ENCODE data around the gene TSPAN16. TPM values are rescaled to one million over a fixed set of nuclear protein-coding genes. Genes with fewer than 3 reads are reported as not detected.

TSPAN16 gene
- total and polyA plus RNA-seq, 7 experiments from 2014 or later: not detected

DNA sequence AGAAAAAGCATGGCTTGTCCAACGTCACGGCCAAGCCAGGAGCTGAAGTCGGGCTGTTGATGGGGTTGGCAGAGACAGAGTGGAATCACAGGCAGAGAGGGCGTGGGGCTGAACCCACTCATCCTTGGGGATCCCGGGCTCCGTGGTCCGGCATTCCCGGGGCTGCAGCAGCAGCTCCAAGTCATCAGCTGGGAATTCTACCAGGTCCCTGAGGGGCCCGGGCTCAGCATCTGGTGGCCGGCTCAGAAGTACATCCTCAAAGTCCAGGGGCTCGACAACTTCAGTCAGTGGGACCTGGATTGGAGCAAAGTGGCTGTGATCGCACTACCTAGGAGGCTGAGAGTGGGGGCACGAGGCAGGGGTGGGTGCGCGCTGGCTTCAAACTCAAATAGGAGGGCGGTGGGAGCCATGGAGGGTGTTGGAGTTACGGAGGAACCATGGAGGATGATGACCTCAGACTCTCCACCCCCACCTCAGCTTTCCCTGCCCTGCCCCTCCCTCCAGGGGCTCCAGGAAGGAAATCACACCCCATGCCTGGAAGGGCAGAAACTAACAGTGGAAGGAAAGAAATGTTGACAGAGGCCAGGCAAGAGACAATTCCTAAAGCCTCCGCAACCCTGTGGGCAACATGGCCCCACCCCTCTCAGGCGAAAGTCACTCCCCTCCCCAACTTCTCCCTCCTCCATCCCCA lies 43.1 kb upstream of the TSPAN16 start:
- POLR2A ChIA-PET: no interaction called here
- no peak for ATAC-seq
- no peak overlapping the region for H3K27ac Mint-ChIP-seq

DNA sequence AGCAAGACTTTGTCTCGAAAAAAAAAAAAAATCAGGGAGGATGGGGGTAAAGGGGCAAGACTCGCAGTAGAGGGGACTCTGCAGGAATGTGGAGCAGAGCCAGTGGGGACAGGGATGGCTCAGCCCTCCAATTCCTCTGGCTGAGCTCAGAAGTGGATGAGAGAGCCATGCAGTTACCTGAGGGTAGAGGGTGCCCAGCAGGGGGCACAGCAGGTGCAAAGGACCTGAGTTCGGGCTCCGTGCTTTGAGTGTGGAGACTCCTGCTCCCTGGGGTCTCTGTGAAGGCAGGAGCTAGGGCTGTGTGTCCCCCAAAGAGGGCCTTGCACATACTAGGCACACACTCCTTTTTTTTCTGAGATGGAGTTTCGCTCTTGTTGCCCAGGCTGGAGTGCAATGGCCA lies 41.3 kb upstream of the TSPAN16 start:
- Histone ChIP-seq H3K27me3 (ENCODE audit: control insufficient read depth in 2 of 2, insufficient read depth in 2 of 2, low read length in 2 of 2) (no peaks in the 10 kb centered on the region), H3K27ac (ENCODE audit: low read depth, low read length) (no peak overlapping the region), H3K36me3 (ENCODE audit: control insufficient read depth in 2 of 3, insufficient read depth in 3 of 3, low read length in 3 of 3) (no peaks in the 10 kb centered on the region), H3K4me1 (ENCODE audit: control insufficient read depth in 2 of 2, insufficient read depth in 2 of 2, low read length in 2 of 2) (no peaks in the 10 kb centered on the region), H3K9me3 (ENCODE audit: control insufficient read depth in 2 of 3, low read length in 3 of 3) (no peaks in the 10 kb centered on the region), H3K4me3 (ENCODE audit: low read length) (no peak overlapping the region)
- Mint-ChIP-seq H3K9me3 (no peaks in the 10 kb centered on the region), H3K27me3 (peaks cover 0 to 14% (median 0%) of the 10 kb centered on the region in 5 donors), H3K4me3 (no peak overlapping the region), H3K36me3 (no peaks in the 10 kb centered on the region), H3K4me1 (no peaks in the 10 kb centered on the region), H3K27ac (no peak overlapping the region)
- intact Hi-C loops (cut with micrococcal nuclease): no loop called here
- no peak for DNase-seq
- ChIA-PET POLR2A (no interaction called here), CTCF (no interaction called here)
- ATAC-seq: no peak

More for the DNA sequence above, 43.1 kb upstream of the TSPAN16 start:
- Histone ChIP-seq H3K36me3 (ENCODE audit: control insufficient read depth in 2 of 3, insufficient read depth in 3 of 3, low read length in 3 of 3) (no peaks in the 10 kb centered on the region), H3K9me3 (ENCODE audit: control insufficient read depth in 2 of 3, low read length in 3 of 3) (no peaks in the 10 kb centered on the region), H3K4me1 (ENCODE audit: control insufficient read depth in 2 of 2, insufficient read depth in 2 of 2, low read length in 2 of 2) (no peaks in the 10 kb centered on the region), H3K27ac (ENCODE audit: low read depth, low read length) (no peak overlapping the region), H3K27me3 (ENCODE audit: control insufficient read depth in 2 of 2, insufficient read depth in 2 of 2, low read length in 2 of 2) (no peaks in the 10 kb centered on the region), H3K4me3 (ENCODE audit: low read length) (no peak overlapping the region)
- Mint-ChIP-seq H3K36me3 (no peaks in the 10 kb centered on the region), H3K27me3 (peaks cover 0 to 6% (median 0%) of the 10 kb centered on the region in 5 donors), H3K4me1 (no peaks in the 10 kb centered on the region), H3K4me3 (no peak overlapping the region), H3K9me3 (no peaks in the 10 kb centered on the region)
- DNase-seq: no peak
- CTCF ChIA-PET: no interaction called here
- intact Hi-C loops (cut with micrococcal nuclease): no loop called here

DNA sequence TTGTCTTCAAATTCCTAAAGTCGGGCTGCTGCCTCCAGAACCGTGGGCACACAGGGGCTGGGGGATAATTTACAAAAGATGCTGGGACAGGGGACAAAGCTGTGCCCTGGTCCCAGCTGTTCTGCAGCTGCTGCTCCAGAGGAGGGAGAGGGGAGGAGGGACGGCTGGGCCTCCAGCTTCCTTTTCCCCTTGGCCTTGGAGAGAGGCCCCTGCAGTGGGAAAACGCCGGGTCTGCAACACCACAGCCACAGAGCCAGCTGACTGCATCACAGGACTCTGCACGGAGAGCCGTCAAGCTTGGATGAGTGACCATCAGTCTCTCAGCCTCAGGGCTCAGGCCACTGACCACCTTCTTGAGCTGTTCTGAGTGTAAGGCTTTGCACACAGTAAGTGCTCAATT lies 39.8 kb upstream of the TSPAN16 start:
- Histone ChIP-seq H3K27ac (ENCODE audit: low read depth, low read length) (no peak overlapping the region), H3K36me3 (ENCODE audit: control insufficient read depth in 2 of 3, insufficient read depth in 3 of 3, low read length in 3 of 3) (no peaks in the 10 kb centered on the region), H3K9me3 (ENCODE audit: control insufficient read depth in 2 of 3, low read length in 3 of 3) (no peaks in the 10 kb centered on the region), H3K27me3 (ENCODE audit: control insufficient read depth in 2 of 2, insufficient read depth in 2 of 2, low read length in 2 of 2) (no peaks in the 10 kb centered on the region), H3K4me3 (ENCODE audit: low read length) (no peak overlapping the region), H3K4me1 (ENCODE audit: control insufficient read depth in 2 of 2, insufficient read depth in 2 of 2, low read length in 2 of 2) (no peaks in the 10 kb centered on the region)
- Mint-ChIP-seq H3K27ac (no peak overlapping the region), H3K27me3 (peaks cover 4 to 25% (median 9%) of the 10 kb centered on the region in 5 donors), H3K9me3 (peaks cover 0 to 4% (median 0%) of the 10 kb centered on the region in 11 donors), H3K4me1 (peaks cover 0 to 4% (median 0%) of the 10 kb centered on the region in 7 donors), H3K36me3 (no peaks in the 10 kb centered on the region), H3K4me3 (no peak overlapping the region)
- ChIA-PET POLR2A (interaction anchor here (0.7 kb wide), 1 partner anchor 12 kb away, joined by 3 read pairs; no protein-coding TSS in a partner anchor), CTCF (interaction anchor here (0.6 to 1.4 kb wide), 2 partner anchors 221 to 227 kb away, joined by 3 read pairs; no protein-coding TSS in a partner anchor)
- intact Hi-C loops (cut with micrococcal nuclease): no loop called here
- DNase-seq (no peak), ATAC-seq (no peak)

DNA sequence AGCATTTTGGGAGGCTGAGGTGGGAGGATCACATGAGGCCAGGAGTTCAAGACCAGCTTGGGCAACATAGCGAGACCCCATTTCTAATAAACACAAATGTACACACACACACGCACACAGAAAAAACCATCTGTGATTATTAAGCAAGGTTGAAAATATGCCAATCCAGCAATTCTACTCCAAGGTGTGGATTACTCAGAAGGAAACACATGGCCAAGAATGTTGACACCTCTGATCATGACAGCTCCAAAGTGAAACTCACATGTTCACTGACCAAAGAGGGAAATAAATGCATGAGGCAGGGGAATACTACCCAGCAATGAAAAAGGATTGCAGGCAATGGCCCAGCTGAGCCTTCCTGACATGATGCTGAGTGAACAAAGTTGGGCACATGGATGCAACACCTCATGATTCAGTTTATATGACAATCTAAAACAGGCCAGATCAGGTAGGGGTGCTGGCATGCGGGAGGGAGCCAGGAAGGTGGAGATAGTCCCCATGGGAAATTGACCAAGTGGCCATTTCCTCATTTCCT lies 38.0 kb upstream of the TSPAN16 start:
- POLR2A ChIA-PET: interaction anchor here (0.6 kb wide), 1 partner anchor 88 kb away, joined by 3 read pairs; the partner anchor contains the start of genes CCDC159 and TMEM205
- DNase-seq: no peak
- Mint-ChIP-seq H3K27ac (no peak overlapping the region), H3K27me3 (peaks cover 6 to 37% (median 13%) of the 10 kb centered on the region in 5 donors), H3K4me1 (peaks cover 0 to 4% (median 3%) of the 10 kb centered on the region in 7 donors), H3K4me3 (no peak overlapping the region), H3K9me3 (peaks cover 0 to 4% (median 0%) of the 10 kb centered on the region in 11 donors), H3K36me3 (no peaks in the 10 kb centered on the region)
- CTCF ChIA-PET: interaction anchor here (0.6 kb wide), 1 partner anchor 27 kb away, joined by 3 read pairs; no protein-coding TSS in a partner anchor
- Histone ChIP-seq H3K4me3 (ENCODE audit: low read length) (no peak overlapping the region), H3K27me3 (ENCODE audit: control insufficient read depth in 2 of 2, insufficient read depth in 2 of 2, low read length in 2 of 2) (peaks cover 0 to 3% of the 10 kb centered on the region in 2 donors), H3K4me1 (ENCODE audit: control insufficient read depth in 2 of 2, insufficient read depth in 2 of 2, low read length in 2 of 2) (no peaks in the 10 kb centered on the region), H3K36me3 (ENCODE audit: control insufficient read depth in 2 of 3, insufficient read depth in 3 of 3, low read length in 3 of 3) (no peaks in the 10 kb centered on the region), H3K9me3 (ENCODE audit: control insufficient read depth in 2 of 3, low read length in 3 of 3) (no peaks in the 10 kb centered on the region), H3K27ac (ENCODE audit: low read depth, low read length) (no peak overlapping the region)
- intact Hi-C loops (cut with micrococcal nuclease): no loop called here
- no peak for ATAC-seq

DNA sequence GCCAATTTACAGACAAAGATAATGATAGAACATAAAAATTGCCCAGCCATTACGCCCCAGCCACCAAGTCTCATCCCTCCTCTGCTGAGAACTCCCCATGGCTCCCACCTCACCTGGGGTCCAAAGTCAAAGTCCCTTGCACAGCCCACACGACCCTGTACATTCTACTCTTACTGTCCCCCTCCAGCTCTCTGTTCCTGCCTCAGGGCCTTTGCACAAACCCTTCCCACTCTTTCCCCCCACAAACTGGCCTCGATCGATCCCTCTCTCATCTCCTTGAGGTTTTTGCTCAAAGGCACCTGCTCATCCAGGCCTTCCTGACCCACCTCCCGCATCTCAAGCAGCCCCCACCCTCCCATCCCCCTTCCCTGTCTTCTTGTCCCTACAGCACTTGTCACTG lies 35.0 kb upstream of the TSPAN16 start:
- Mint-ChIP-seq H3K36me3 (no peaks in the 10 kb centered on the region), H3K27me3 (peaks cover 21 to 59% (median 35%) of the 10 kb centered on the region in 5 donors), H3K4me1 (peaks cover 0 to 7% (median 3%) of the 10 kb centered on the region in 7 donors), H3K4me3 (peak overlapping the region; percentile 51 to 85 (median 60)), H3K9me3 (peaks cover 0 to 4% (median 0%) of the 10 kb centered on the region in 11 donors), H3K27ac (peak overlapping the region in 1 of 9 donors; percentile 63)
- Histone ChIP-seq H3K27ac (ENCODE audit: low read depth, low read length) (no peak overlapping the region), H3K4me1 (ENCODE audit: control insufficient read depth in 2 of 2, insufficient read depth in 2 of 2, low read length in 2 of 2) (no peaks in the 10 kb centered on the region), H3K9me3 (ENCODE audit: control insufficient read depth in 2 of 3, low read length in 3 of 3) (no peaks in the 10 kb centered on the region), H3K36me3 (ENCODE audit: control insufficient read depth in 2 of 3, insufficient read depth in 3 of 3, low read length in 3 of 3) (no peaks in the 10 kb centered on the region), H3K4me3 (ENCODE audit: low read length) (no peak overlapping the region), H3K27me3 (ENCODE audit: control insufficient read depth in 2 of 2, insufficient read depth in 2 of 2, low read length in 2 of 2) (peaks cover 0 to 14% of the 10 kb centered on the region in 2 donors)
- no peak for DNase-seq
- ChIA-PET CTCF (interaction anchor here (0.6 kb wide), 1 partner anchor 319 kb away, joined by 4 read pairs; no protein-coding TSS in a partner anchor), POLR2A (no interaction called here)
- intact Hi-C loops (cut with micrococcal nuclease): no loop called here
- no peak for ATAC-seq

DNA sequence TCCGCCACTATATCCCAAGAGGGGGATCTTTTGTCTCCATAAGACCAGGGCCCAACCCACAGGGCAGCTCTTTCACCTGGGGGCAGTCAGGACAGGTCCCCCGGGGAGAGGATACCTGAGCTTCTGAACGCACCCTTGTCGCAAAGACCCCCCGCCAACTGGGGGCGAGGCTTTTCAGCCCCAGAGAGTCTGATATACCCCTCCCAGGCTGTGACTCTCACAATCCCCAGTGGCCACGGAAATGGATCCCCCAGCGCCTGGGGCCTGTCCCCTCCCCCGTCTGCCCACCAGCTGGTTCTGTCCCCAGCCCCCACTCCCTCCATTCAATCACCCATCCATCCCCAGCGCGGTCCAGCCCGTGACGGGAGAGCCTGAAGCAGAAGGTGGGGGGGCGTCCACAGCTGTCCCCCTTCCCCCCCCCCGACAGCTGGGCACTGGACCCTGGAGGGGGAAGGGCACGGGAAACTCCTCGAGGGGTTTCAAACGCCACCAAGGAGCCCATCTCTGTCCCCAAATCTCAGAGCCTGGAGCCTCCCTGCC lies 34.5 kb upstream of the TSPAN16 start:
- DNase-seq (no peak), ATAC-seq (no peak)
- intact Hi-C loops (cut with micrococcal nuclease): no loop called here
- Mint-ChIP-seq H3K4me3 (peak overlapping the region; percentile 17 to 85 (median 60)), H3K9me3 (peaks cover 0 to 4% (median 0%) of the 10 kb centered on the region in 11 donors), H3K36me3 (no peaks in the 10 kb centered on the region), H3K27ac (no peak overlapping the region), H3K27me3 (peaks cover 26 to 64% (median 35%) of the 10 kb centered on the region in 5 donors), H3K4me1 (peaks cover 0 to 7% (median 3%) of the 10 kb centered on the region in 7 donors)
- Histone ChIP-seq H3K4me1 (ENCODE audit: control insufficient read depth in 2 of 2, insufficient read depth in 2 of 2, low read length in 2 of 2) (no peaks in the 10 kb centered on the region), H3K27me3 (ENCODE audit: control insufficient read depth in 2 of 2, insufficient read depth in 2 of 2, low read length in 2 of 2) (peaks cover 0 to 14% of the 10 kb centered on the region in 2 donors), H3K36me3 (ENCODE audit: control insufficient read depth in 2 of 3, insufficient read depth in 3 of 3, low read length in 3 of 3) (no peaks in the 10 kb centered on the region), H3K9me3 (ENCODE audit: control insufficient read depth in 2 of 3, low read length in 3 of 3) (no peaks in the 10 kb centered on the region), H3K4me3 (ENCODE audit: low read length) (no peak overlapping the region), H3K27ac (ENCODE audit: low read depth, low read length) (no peak overlapping the region)
- ChIA-PET POLR2A (no interaction called here), CTCF (interaction anchor here (0.6 kb wide), 1 partner anchor 320 kb away, joined by 4 read pairs; no protein-coding TSS in a partner anchor)
